ENCODE measurements around the gene SLC7A4.

The SLC7A4 gene

GRCh38 chr22:20986365-20986764, 46.0 kb downstream of the SLC7A4 start:
- no peak for DNase-seq (ENCODE audit: low read depth in 2 of 2)

- DNase-seq (ENCODE audit: low read depth in 2 of 2) = no peak
Observed at GRCh38 chr22:20985720-20986119, 46.6 kb downstream of the SLC7A4 start.

GRCh38 chr22:20983081-20983771, 49.1 kb downstream of the SLC7A4 start:
- no peak for DNase-seq (ENCODE audit: low read depth in 2 of 2)

- DNase-seq (ENCODE audit: low read depth in 2 of 2) = no peak
Observed at GRCh38 chr22:20982563-20982882, 49.8 kb downstream of the SLC7A4 start.

- peak; percentile 58 to 66 for DNase-seq (ENCODE audit: low read depth in 2 of 2)
Observed at GRCh38 chr22:20981787-20982562, 50.4 kb downstream of the SLC7A4 start, which contains the start of gene LZTR1. TSS of gene LZTR1 (plus strand) at chr22:20982297. CDS start at chr22:20982372, 75 bp downstream.

GRCh38 chr22:20980938-20981722, 51.2 kb downstream of the SLC7A4 start:
- DNase-seq (ENCODE audit: low read depth in 2 of 2) = no peak

GRCh38 chr22:20980523-20980922, 51.8 kb downstream of the SLC7A4 start:
- DNase-seq (ENCODE audit: low read depth in 2 of 2) = no peak

- DNase-seq (ENCODE audit: low read depth in 2 of 2) = no peak
Observed at GRCh38 chr22:20979940-20980453, 52.4 kb downstream of the SLC7A4 start.

- DNase-seq (ENCODE audit: low read depth in 2 of 2) = peak; percentile 46 to 65
Observed at GRCh38 chr22:20979243-20979809, 53.0 kb downstream of the SLC7A4 start.
